Neuronal stem cell (in vitro differentiated cells): ENCODE data around the gene KRT16.

Experiments
- DNase-seq: peaks from one replicate; pipeline ENCODE4 v3.0.0-alpha.2; 2013; ENCODE audit warnings: low spot score
- H2AFZ ChIP-seq: one replicate; pipeline ENCODE4 v1.6.1; 2013; ENCODE audit warnings: mild to moderate bottlenecking, low read length, inconsistent platforms
- H2AK5ac ChIP-seq: 2 replicates; pipeline ENCODE4 v1.6.1; 2013; ENCODE audit warnings: low read depth, mild to moderate bottlenecking, inconsistent platforms, low read length, moderate library complexity, mixed read lengths
- H2BK120ac ChIP-seq: 2 replicates; pipeline ENCODE4 v1.6.1; 2013; ENCODE audit warnings: low read depth, mild to moderate bottlenecking, inconsistent platforms, low read length, moderate library complexity, mixed read lengths
- H2BK12ac ChIP-seq: one replicate; pipeline ENCODE4 v1.6.1; 2013; ENCODE audit warnings: low read length, inconsistent platforms
- H2BK15ac ChIP-seq: 2 replicates; pipeline ENCODE4 v1.6.1; 2013; ENCODE audit warnings: mild to moderate bottlenecking, low read length, inconsistent platforms, mixed read lengths
- H2BK5ac ChIP-seq: one replicate; pipeline ENCODE4 v1.6.1; 2013; ENCODE audit warnings: inconsistent platforms, mild to moderate bottlenecking, low read length, moderate library complexity
- H3K14ac ChIP-seq: one replicate; pipeline ENCODE4 v1.6.1; 2013; ENCODE audit warnings: low read length, inconsistent platforms
- H3K18ac ChIP-seq: 2 replicates; pipeline ENCODE4 v1.6.1; 2013; ENCODE audit warnings: low read length, inconsistent platforms
- H3K23ac ChIP-seq: 2 replicates; pipeline ENCODE4 v1.6.1; 2013; ENCODE audit warnings: low read depth, mild to moderate bottlenecking, mixed read lengths, low read length, inconsistent platforms; ENCODE audit not compliant: poor library complexity
- H3K27ac ChIP-seq: replicated peaks from 3 replicates; pipeline ENCODE4 v1.5.1; 2013; ENCODE audit warnings: low read length, inconsistent platforms
- H3K27me3 ChIP-seq, 3 experiments: 2 replicates each; pipeline ENCODE4 v1.6.1; 2013; ENCODE audit warnings: low read length in 3 of 3, mild to moderate bottlenecking in 2 of 3, inconsistent platforms in 1 of 3, low read depth in 1 of 3, mixed read lengths in 1 of 3, moderate library complexity in 1 of 3; ENCODE audit not compliant: control insufficient read depth in 3 of 3, insufficient read depth in 3 of 3
- H3K36me3 ChIP-seq, 2 donors: replicated peaks in 1 of 2; 2 replicates each; pipeline ENCODE4 v1.6.1; 2013; ENCODE audit warnings: low read length in 2 of 2; ENCODE audit not compliant: control insufficient read depth in 2 of 2, insufficient read depth in 2 of 2
- H3K4ac ChIP-seq: 2 replicates; pipeline ENCODE4 v1.6.1; 2013; ENCODE audit warnings: inconsistent platforms, mild to moderate bottlenecking, low read length, moderate library complexity
- H3K4me1 ChIP-seq, 2 donors: 1 replicate in 1 of 2; 2 replicates in 1 of 2; pipeline ENCODE4 v1.6.1; 2013; ENCODE audit warnings: low read length in 2 of 2, low read depth in 1 of 2; ENCODE audit not compliant: control insufficient read depth in 2 of 2, insufficient read depth in 1 of 2
- H3K4me2 ChIP-seq: one replicate; pipeline ENCODE4 v1.6.1; 2013; ENCODE audit warnings: mild to moderate bottlenecking, low read length, inconsistent platforms; ENCODE audit not compliant: insufficient read depth, poor library complexity, severe bottlenecking
- H3K4me3 ChIP-seq, 2 donors: 2 replicates each; pipeline ENCODE4 v1.5.1; 2013; ENCODE audit warnings: low read length in 2 of 2, mild to moderate bottlenecking in 2 of 2, inconsistent platforms in 1 of 2, moderate library complexity in 1 of 2
- H3K79me1 ChIP-seq: one replicate; pipeline ENCODE4 v1.6.1; 2013; ENCODE audit warnings: low read depth, mild to moderate bottlenecking, inconsistent platforms, low read length, moderate library complexity
- H3K9ac ChIP-seq: one replicate; pipeline ENCODE4 v1.6.1; 2013; ENCODE audit warnings: mild to moderate bottlenecking, low read depth, low read length, inconsistent platforms; ENCODE audit not compliant: poor library complexity
- H3K9me3 ChIP-seq, 2 donors: replicated peaks in 1 of 2; 2 replicates each; pipeline versions ENCODE3 to v1.6.1; 2013; ENCODE audit warnings: low read length in 2 of 2, mild to moderate bottlenecking in 2 of 2, inconsistent platforms in 1 of 2, low read depth in 1 of 2, mixed read lengths in 1 of 2, moderate library complexity in 1 of 2; ENCODE audit not compliant: control insufficient read depth in 2 of 2, insufficient read depth in 1 of 2
- H4K8ac ChIP-seq: one replicate; pipeline ENCODE4 v1.6.1; 2013; ENCODE audit warnings: low read depth, mild to moderate bottlenecking, inconsistent platforms, low read length, moderate library complexity
- H4K91ac ChIP-seq: one replicate; pipeline ENCODE4 v1.6.1; 2013; ENCODE audit warnings: low read length, low read depth, mild to moderate bottlenecking, inconsistent platforms; ENCODE audit not compliant: poor library complexity
- WGBS, 2 donors: extraction: QIAGEN DNeasy Blood & Tissue Kit; methylation state at CpG; one replicate each; pipeline ENCODE4 v1.1.7; 2013; ENCODE audit warnings: missing lambda C conversion rate in 2 of 2, mixed read lengths in 1 of 2; ENCODE audit not compliant: insufficient read length in 2 of 2, insufficient replicate concordance in 1 of 2; ENCODE audit errors: extremely low coverage in 2 of 2; 5-methylcytosine and 5-hydroxymethylcytosine counted together

KRT16 gene

DNA sequence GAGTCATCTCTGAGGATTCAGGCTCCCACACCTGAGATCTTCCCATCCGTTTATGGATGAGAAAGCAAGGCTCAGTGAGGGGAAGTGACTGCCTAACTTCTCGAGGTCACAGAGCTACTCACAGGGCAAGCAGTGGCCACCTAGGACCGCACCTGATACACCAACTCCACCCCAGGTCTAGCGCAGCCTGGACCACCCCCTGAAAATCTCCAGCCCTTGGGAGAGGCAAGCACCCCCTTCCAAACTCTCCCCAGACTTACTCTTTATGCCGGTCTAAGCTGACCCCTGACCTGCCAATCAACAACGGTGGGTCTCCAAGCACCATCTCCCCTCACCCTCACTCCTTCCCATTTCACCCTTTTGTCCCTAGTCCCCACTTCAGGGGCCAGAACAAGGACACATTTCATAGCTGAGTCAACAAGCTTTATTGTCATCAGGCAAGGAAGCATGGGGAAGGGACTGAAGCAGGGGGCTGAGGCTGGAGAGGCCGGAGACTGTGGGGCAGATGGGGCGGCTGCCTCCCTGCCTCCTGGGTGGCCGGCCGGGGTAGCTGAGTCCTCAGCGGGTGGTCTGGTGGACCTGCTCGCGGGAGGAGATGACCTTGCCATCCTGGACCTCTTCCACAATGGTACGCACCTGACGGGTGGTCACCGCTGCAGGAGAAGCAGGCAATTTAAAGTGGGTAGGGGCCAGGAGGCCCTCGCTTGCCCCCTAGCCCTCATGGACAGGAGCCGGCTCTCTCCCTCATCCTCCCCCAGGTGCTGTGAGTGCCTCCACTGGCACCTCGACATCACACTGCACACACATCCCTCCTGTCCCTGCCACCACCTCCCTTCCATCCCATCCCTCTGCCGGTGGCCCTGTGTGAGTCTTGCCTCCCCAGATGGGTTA lies 6.7 kb upstream of the KRT16 start:
- H3K27ac ChIP-seq = no peak overlapping the region
- no CpG with 5 or more reads among the region's 20 CpGs for WGBS, 2 donors

DNA sequence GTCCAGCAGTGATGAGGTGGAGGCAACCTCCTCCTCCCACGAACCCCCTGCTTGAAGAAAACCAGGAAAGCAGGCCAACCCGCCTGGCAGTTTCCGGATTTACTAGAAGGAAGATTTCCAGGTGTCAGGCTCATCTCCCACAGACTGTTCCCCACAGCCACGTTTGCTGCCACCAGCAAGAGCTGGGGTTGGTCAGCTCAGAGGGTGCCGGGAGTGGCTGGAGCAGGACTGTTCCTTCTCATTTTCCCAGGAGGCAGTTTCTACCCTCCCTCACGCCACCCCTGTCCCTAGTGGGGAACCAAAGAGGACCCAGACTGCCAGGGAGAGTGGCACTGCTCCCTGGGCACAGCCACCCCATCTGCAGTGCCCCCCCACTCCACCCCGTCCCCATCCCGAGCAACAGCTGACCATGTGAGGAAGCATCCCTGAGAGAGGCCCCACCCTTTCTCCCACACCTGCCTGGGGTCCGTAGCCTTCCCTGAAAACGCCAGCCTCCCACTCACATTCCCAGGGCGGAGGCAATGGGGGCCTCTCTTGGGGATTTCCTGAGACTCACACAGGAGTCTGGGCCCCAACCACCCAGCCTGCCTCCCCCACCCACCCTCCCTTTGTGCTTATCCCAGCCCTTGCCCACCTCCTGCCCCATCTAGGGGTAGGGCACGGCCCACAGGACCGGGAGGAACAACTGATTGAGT lies 5.9 kb upstream of the KRT16 start:
- Histone ChIP-seq H2BK12ac (peak overlapping the region; percentile 3), H3K23ac (no peak overlapping the region), H3K9ac (no peak overlapping the region), H2AFZ (no peak overlapping the region), H2BK15ac (peak overlapping the region; percentile 40), H3K4ac (no peak overlapping the region), H2BK5ac (peak overlapping the region; percentile 44), H3K36me3 (no peaks in the 10 kb centered on the region), H3K4me2 (no peak overlapping the region), H4K91ac (no peak overlapping the region), H3K4me1 (peaks cover 0 to 14% of the 10 kb centered on the region in 2 donors), H3K79me1 (no peaks in the 10 kb centered on the region), H2BK120ac (no peak overlapping the region), H4K8ac (peak overlapping the region; percentile 17), H3K18ac (peak overlapping the region; percentile 90), H3K14ac (no peak overlapping the region), H3K4me3 (no peak overlapping the region), H3K9me3 (no peaks in the 10 kb centered on the region), H3K27me3 (peaks cover 0 to 4% (median 0%) of the 10 kb centered on the region in 3 experiments), H3K27ac (no peak overlapping the region), H2AK5ac (no peak overlapping the region)
- no CpG with 5 or more reads among the region's 13 CpGs for WGBS, 2 donors
- no peak for DNase-seq

More for the DNA sequence above, 6.7 kb upstream of the KRT16 start:
- H2BK12ac ChIP-seq = peak overlapping the region; percentile 22
- no peak for DNase-seq
- no peak overlapping the region for H4K91ac ChIP-seq
- no peak overlapping the region for H3K4me3 ChIP-seq
- no peak overlapping the region for H2BK15ac ChIP-seq
- H3K4me2 ChIP-seq = no peak overlapping the region
- peaks cover 0 to 14% of the 10 kb centered on the region in 2 donors for H3K4me1 ChIP-seq
- H3K9ac ChIP-seq = no peak overlapping the region
- no peaks in the 10 kb centered on the region for H3K36me3 ChIP-seq
- H3K4ac ChIP-seq = no peak overlapping the region
- no peak overlapping the region for H2BK120ac ChIP-seq
- peak overlapping the region; percentile 85 for H3K18ac ChIP-seq
- H3K23ac ChIP-seq = peak overlapping the region; percentile 34
- no peak overlapping the region for H4K8ac ChIP-seq
- H3K79me1 ChIP-seq = no peaks in the 10 kb centered on the region
- peak overlapping the region; percentile 52 for H2AK5ac ChIP-seq
- no peak overlapping the region for H2BK5ac ChIP-seq
- peaks cover 0 to 4% (median 0%) of the 10 kb centered on the region in 3 experiments for H3K27me3 ChIP-seq
- no peak overlapping the region for H2AFZ ChIP-seq
- no peaks in the 10 kb centered on the region for H3K9me3 ChIP-seq
- H3K14ac ChIP-seq = no peak overlapping the region

DNA sequence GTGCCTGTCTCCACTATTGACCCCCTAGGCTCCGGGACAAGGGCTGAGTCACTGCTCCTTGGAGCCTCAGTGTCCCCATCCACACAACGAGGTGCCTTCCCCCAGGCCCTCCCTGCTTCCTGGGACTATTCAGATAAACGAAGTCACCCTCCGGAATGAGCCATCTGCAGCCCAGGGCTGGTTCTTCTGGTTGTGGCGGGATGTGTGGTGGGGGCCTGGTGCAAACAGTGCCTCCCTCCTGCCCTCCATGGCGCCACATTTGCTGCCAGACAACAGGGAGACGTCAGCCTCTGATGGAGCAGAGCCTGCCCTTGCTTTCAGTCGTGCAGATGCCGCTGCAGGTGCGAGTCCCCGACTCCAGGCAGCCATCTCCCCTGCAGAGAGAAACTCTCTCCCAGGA lies 5.1 kb upstream of the KRT16 start:
- Histone ChIP-seq H3K23ac (no peak overlapping the region), H3K9ac (peak overlapping the region; percentile 60), H3K27me3 (peaks cover 0 to 2% (median 0%) of the 10 kb centered on the region in 3 experiments), H4K8ac (peak overlapping the region; percentile 1), H4K91ac (no peak overlapping the region), H3K36me3 (no peaks in the 10 kb centered on the region), H3K4me2 (no peak overlapping the region), H2BK15ac (peak overlapping the region; percentile 40), H3K14ac (peak overlapping the region; percentile 4), H2AK5ac (peak overlapping the region; percentile 100), H3K18ac (peak overlapping the region; percentile 44), H3K9me3 (no peaks in the 10 kb centered on the region), H3K79me1 (no peaks in the 10 kb centered on the region), H3K4ac (no peak overlapping the region), H2BK120ac (no peak overlapping the region), H2BK5ac (peak overlapping the region; percentile 44), H2BK12ac (peak overlapping the region; percentile 41), H3K27ac (no peak overlapping the region), H3K4me1 (peaks cover 0 to 11% of the 10 kb centered on the region in 2 donors), H3K4me3 (no peak overlapping the region), H2AFZ (no peak overlapping the region)
- WGBS, 2 donors = no CpG with 5 or more reads among the region's 11 CpGs
- DNase-seq = no peak

DNA sequence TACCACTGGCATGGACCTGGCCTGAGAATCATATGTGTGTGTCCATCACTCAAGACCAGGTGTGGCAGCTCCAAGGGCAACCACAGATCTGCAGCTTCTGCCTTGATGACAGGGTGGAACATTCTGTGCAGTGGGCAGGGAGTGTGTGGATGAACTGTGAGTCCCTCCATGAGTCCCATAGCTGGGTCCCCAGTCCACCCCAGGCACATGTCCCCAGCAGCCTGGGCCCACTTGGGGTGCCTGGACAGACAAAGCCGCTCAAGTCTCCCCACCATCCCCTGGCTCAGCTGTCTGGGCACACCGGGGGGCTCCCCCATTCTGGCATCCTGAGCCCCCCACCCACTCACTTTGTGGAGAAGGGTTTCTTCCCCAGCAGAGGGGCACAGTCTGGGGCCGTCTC lies 4.6 kb upstream of the KRT16 start:
- DNase-seq = no peak
- Histone ChIP-seq H3K27ac (no peak overlapping the region), H2BK5ac (peak overlapping the region; percentile 44), H3K27me3 (no peaks in the 10 kb centered on the region), H3K23ac (no peak overlapping the region), H3K79me1 (no peaks in the 10 kb centered on the region), H2AK5ac (peak overlapping the region; percentile 100), H3K4ac (no peak overlapping the region), H3K18ac (peak overlapping the region; percentile 83), H3K9ac (peak overlapping the region; percentile 81), H3K9me3 (no peaks in the 10 kb centered on the region), H3K14ac (no peak overlapping the region), H4K8ac (peak overlapping the region; percentile 93), H3K4me1 (peaks cover 0 to 11% of the 10 kb centered on the region in 2 donors), H3K4me3 (no peak overlapping the region), H3K36me3 (no peaks in the 10 kb centered on the region), H3K4me2 (no peak overlapping the region), H4K91ac (peak overlapping the region; percentile 97), H2BK12ac (peak overlapping the region; percentile 49), H2AFZ (no peak overlapping the region), H2BK120ac (peak overlapping the region; percentile 10), H2BK15ac (peak overlapping the region; percentile 40)
- WGBS, 2 donors = no CpG with 5 or more reads among the region's 3 CpGs
